Activated CD4-positive, alpha-beta T cell treated with anti-CD3 and anti-CD28 coated beads, Interleukin-2, amount 50 U/mL, for 1 hour (primary cell): ENCODE measurements around the gene PDP2.
A peak's percentile ranks its signal among the peaks of the same experiment; 100 is the strongest.

Source experiments
- DNase-seq: peaks from one replicate; pipeline ENCODE4 v3.0.0-alpha.2; 2020

Gene PDP2

GRCh38 chr16:66905633-66906539 is 25.6 kb downstream of the PDP2 start:
- peak; percentile 30 for DNase-seq

- DNase-seq, result no peak
Observed at GRCh38 chr16:66906916-66907836, 26.9 kb downstream of the PDP2 start.

- no peak for DNase-seq
Observed at GRCh38 chr16:66908116-66908515, 27.8 kb downstream of the PDP2 start.

GRCh38 chr16:66908762-66909559 is 28.6 kb downstream of the PDP2 start:
- DNase-seq, result no peak

GRCh38 chr16:66910175-66910940 is 30.0 kb downstream of the PDP2 start:
- DNase-seq, result no peak

GRCh38 chr16:66911112-66911511 is 30.8 kb downstream of the PDP2 start:
- no peak for DNase-seq

GRCh38 chr16:66911801-66912200 is 31.5 kb downstream of the PDP2 start:
- DNase-seq, result no peak

GRCh38 chr16:66913081-66913480 is 32.8 kb downstream of the PDP2 start:
- DNase-seq, result no peak

- no peak for DNase-seq
Observed at GRCh38 chr16:66913711-66914110, 33.4 kb downstream of the PDP2 start.

GRCh38 chr16:66914541-66914940 is 34.2 kb downstream of the PDP2 start:
- no peak for DNase-seq

GRCh38 chr16:66915041-66915440 is 34.7 kb downstream of the PDP2 start:
- no peak for DNase-seq

- DNase-seq, result no peak
Observed at GRCh38 chr16:66916518-66916917, 36.2 kb downstream of the PDP2 start.

- no peak for DNase-seq
Observed at GRCh38 chr16:66917741-66918140, 37.4 kb downstream of the PDP2 start.

- DNase-seq, result no peak
Observed at GRCh38 chr16:66918355-66918754, 38.0 kb downstream of the PDP2 start.

- no peak for DNase-seq
Observed at GRCh38 chr16:66918803-66919568, 38.7 kb downstream of the PDP2 start, which contains the start of gene CDH16. Gene CDH16 (minus strand): TSS chr16:66918885. CDS start chr16:66918065, 820 bp downstream.

- no peak for DNase-seq
Observed at GRCh38 chr16:66919569-66920298, 39.4 kb downstream of the PDP2 start.

- DNase-seq, result no peak
Observed at GRCh38 chr16:66920299-66920590, 39.9 kb downstream of the PDP2 start.

- DNase-seq, result no peak
Observed at GRCh38 chr16:66920924-66921680, 40.8 kb downstream of the PDP2 start.

GRCh38 chr16:66921729-66922450 is 41.6 kb downstream of the PDP2 start:
- no peak for DNase-seq
